ENCODE measurements around the gene SGPP2. TPM values are rescaled to one million over a fixed set of nuclear protein-coding genes. Genes with fewer than 3 reads are reported as not detected.

Gene SGPP2
- total RNA-seq, 2 experiments from 2014 or later, result 1.7 TPM

GRCh38 chr2:222413295-222413911 lies 10.9 kb upstream of the SGPP2 start:
- H3K9me3 ChIP-seq (ENCODE audit: control insufficient read depth in 1 of 2, insufficient read depth in 1 of 2, low read length in 2 of 2), result peaks cover 3 to 4% of the 10 kb centered on the region in 2 experiments
- ChIA-PET CTCF (no interaction called here), POLR2A (no interaction called here)
- TF ChIP-seq, protein P1, sequence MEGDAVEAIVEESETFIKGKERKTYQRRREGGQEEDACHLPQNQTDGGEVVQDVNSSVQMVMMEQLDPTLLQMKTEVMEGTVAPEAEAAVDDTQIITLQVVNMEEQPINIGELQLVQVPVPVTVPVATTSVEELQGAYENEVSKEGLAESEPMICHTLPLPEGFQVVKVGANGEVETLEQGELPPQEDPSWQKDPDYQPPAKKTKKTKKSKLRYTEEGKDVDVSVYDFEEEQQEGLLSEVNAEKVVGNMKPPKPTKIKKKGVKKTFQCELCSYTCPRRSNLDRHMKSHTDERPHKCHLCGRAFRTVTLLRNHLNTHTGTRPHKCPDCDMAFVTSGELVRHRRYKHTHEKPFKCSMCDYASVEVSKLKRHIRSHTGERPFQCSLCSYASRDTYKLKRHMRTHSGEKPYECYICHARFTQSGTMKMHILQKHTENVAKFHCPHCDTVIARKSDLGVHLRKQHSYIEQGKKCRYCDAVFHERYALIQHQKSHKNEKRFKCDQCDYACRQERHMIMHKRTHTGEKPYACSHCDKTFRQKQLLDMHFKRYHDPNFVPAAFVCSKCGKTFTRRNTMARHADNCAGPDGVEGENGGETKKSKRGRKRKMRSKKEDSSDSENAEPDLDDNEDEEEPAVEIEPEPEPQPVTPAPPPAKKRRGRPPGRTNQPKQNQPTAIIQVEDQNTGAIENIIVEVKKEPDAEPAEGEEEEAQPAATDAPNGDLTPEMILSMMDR (IDR thresholded peaks at IDR 0.05), result no peak
- intact Hi-C loops (cut with DNase I, micrococcal nuclease), result no loop called here
- no peaks in the 10 kb centered on the region for H3K36me3 ChIP-seq (ENCODE audit: insufficient read depth, low read length)
- ATAC-seq (ENCODE audit: poor library complexity) (no peak), DNase-seq (no peak)
- H3K27me3 ChIP-seq (ENCODE audit: control insufficient read depth in 1 of 2, insufficient read depth in 2 of 2, low read length in 2 of 2), result no peaks in the 10 kb centered on the region
- no peak overlapping the region for H3K27ac Mint-ChIP-seq
- H3K9me3 Mint-ChIP-seq, result no peaks in the 10 kb centered on the region
- H3K4me3 Mint-ChIP-seq, result no peak overlapping the region
- no peak overlapping the region for H3K4me3 ChIP-seq (ENCODE audit: low read length)
- H3K27me3 Mint-ChIP-seq, result no peaks in the 10 kb centered on the region
- no peak overlapping the region for H3K27ac ChIP-seq (ENCODE audit: low read depth in 1 of 2, low read length in 2 of 2)
- no peaks in the 10 kb centered on the region for H3K4me1 Mint-ChIP-seq (ENCODE audit: low read depth)
- H3K4me1 ChIP-seq (ENCODE audit: insufficient read depth, low read length), result no peaks in the 10 kb centered on the region
- no peaks in the 10 kb centered on the region for H3K36me3 Mint-ChIP-seq (ENCODE audit: low read depth)

GRCh38 chr2:222418739-222419138 lies 5.6 kb upstream of the SGPP2 start:
- Histone ChIP-seq H3K36me3 (ENCODE audit: insufficient read depth, low read length) (no peaks in the 10 kb centered on the region), H3K27ac (ENCODE audit: low read depth in 1 of 2, low read length in 2 of 2) (no peak overlapping the region), H3K4me1 (ENCODE audit: insufficient read depth, low read length) (peaks cover 10% of the 10 kb centered on the region), H3K4me3 (ENCODE audit: low read length) (no peak overlapping the region), H3K27me3 (ENCODE audit: control insufficient read depth in 1 of 2, insufficient read depth in 2 of 2, low read length in 2 of 2) (peaks cover 0 to 16% of the 10 kb centered on the region in 2 experiments), H3K9me3 (ENCODE audit: control insufficient read depth in 1 of 2, insufficient read depth in 1 of 2, low read length in 2 of 2) (no peaks in the 10 kb centered on the region)
- H3K4me3 Mint-ChIP-seq, result no peak overlapping the region
- DNase-seq (no peak), ATAC-seq (ENCODE audit: poor library complexity) (no peak)
- intact Hi-C loops (cut with DNase I, micrococcal nuclease), result no loop called here
- CTCF ChIA-PET, result no interaction called here
- POLR2A ChIA-PET, result no interaction called here
- no peak overlapping the region for H3K27ac Mint-ChIP-seq
- peaks cover 31% of the 10 kb centered on the region for H3K27me3 Mint-ChIP-seq
- peaks cover 14% of the 10 kb centered on the region for H3K4me1 Mint-ChIP-seq (ENCODE audit: low read depth)
- no peaks in the 10 kb centered on the region for H3K9me3 Mint-ChIP-seq
- TF ChIP-seq, protein P1 (IDR thresholded peaks at IDR 0.05), result no peak
- peaks cover 4% of the 10 kb centered on the region for H3K36me3 Mint-ChIP-seq (ENCODE audit: low read depth)

DNA sequence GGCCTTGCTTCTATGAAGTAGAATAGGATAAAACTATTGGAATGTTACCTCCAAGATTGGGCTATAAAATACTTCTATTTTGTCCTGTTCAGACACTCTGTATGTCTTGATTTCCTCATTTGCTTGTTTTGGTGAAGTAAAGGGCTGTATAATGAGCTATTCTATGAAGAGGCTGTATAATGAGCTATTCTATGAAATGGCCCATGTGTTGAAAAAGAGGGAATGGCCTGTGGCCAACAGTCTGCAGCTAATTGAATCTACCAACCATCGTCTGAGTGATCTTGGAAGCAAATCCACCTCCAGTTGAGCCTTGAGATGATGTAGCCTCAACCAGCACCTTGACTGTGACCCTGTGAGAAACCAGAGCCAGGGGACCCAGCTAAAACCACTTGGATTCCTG lies 3.8 kb upstream of the SGPP2 start:
- no peak overlapping the region for H3K27ac ChIP-seq (ENCODE audit: low read depth in 1 of 2, low read length in 2 of 2)
- Mint-ChIP-seq H3K36me3 (ENCODE audit: low read depth) (peaks cover 7% of the 10 kb centered on the region), H3K27ac (no peak overlapping the region), H3K4me1 (ENCODE audit: low read depth) (peaks cover 23% of the 10 kb centered on the region), H3K4me3 (no peak overlapping the region), H3K9me3 (no peaks in the 10 kb centered on the region), H3K27me3 (peaks cover 41% of the 10 kb centered on the region)
- ATAC-seq (ENCODE audit: poor library complexity) (no peak), DNase-seq (no peak)
- no peaks in the 10 kb centered on the region for H3K36me3 ChIP-seq (ENCODE audit: insufficient read depth, low read length)
- H3K27me3 ChIP-seq (ENCODE audit: control insufficient read depth in 1 of 2, insufficient read depth in 2 of 2, low read length in 2 of 2), result peaks cover 0 to 27% of the 10 kb centered on the region in 2 experiments
- peaks cover 21% of the 10 kb centered on the region for H3K4me1 ChIP-seq (ENCODE audit: insufficient read depth, low read length)
- H3K9me3 ChIP-seq (ENCODE audit: control insufficient read depth in 1 of 2, insufficient read depth in 1 of 2, low read length in 2 of 2), result peaks cover 0 to 6% of the 10 kb centered on the region in 2 experiments
- CTCF ChIA-PET, result no interaction called here
- intact Hi-C loops (cut with DNase I, micrococcal nuclease), result loop anchor here in 1 of 2 experiments (10.0 kb wide), 1 partner anchor 106 kb away; no protein-coding TSS in a partner anchor
- POLR2A ChIA-PET, result no interaction called here
- no peak overlapping the region for H3K4me3 ChIP-seq (ENCODE audit: low read length)
- TF ChIP-seq, protein P1 (IDR thresholded peaks at IDR 0.05), result no peak
